ENCODE data around the gene SP1. TPM values are rescaled to one million over a fixed set of nuclear protein-coding genes. Genes with fewer than 3 reads are reported as not detected.

The SP1 gene
- total and polyA plus RNA-seq, 9 of the 15 experiments (the other 6 are each of a cell fraction or from before 2014, with no cell fraction given) = 8.0 to 65.5 (median 41.6) TPM

DNA sequence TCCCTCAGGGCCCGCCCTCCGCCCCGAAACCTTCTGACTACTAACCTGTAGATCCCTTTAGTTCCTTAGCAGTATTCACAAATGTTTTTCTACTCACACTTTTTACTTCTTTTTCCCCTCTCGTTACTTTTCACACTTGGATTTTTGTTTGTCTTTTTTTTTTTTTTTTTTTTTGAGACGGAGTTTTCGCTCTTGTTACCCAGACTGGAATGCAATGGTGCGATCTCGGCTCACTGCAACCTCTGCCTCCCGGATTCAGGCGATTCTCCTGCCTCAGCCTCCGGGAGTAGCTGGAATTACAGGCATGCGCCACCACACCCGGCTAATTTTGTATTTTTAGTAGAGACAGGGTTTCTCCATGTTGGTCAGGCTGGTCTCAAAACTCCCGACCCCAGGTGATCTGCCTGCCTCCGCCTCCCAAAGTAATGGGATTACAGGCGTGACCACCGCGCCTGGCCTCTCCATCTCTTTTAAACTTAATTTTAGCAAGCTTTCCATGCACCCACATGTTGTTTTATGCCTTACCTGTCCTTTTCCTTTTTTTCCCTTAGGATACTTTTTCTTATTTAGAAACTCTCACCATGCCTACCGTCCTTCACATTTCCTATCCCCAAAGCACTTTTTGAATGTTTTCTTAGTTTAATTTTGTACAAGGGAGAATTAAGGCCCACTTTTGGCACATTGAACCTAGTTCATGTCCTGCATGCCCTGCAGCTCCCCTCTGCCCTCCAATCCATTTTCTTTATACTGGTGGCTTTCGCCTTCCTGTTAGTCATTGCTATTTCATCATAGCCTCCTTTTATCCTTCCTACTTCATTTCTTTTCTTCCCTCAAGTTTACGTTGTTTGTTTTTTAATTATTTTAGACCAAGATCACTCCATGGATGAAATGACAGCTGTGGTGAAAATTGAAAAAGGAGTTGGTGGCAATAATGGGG is 1.1 kb downstream of the SP1 start (continued):
- TF ChIP-seq MNT (conservative IDR thresholded peaks at IDR 0.05) = 0 out of 4 replicates have a peak, but pooled peaks of 1 of the 2 experiments have one; percentile 16
- TF ChIP-seq HDAC1 (IDR thresholded peaks at IDR 0.05) = peak in 1 of 2 experiments; percentile 36; a peak in 1 of 4 replicates
- no peak for TF ChIP-seq ZBED1 (IDR thresholded peaks at IDR 0.05)
- TF ChIP-seq MTA2 (IDR thresholded peaks at IDR 0.05; ENCODE audit: low read depth) = 0 out of 2 replicates have a peak, but pooled peaks have one; percentile 13
- no peak for TF ChIP-seq CUX1 (CRISPR knock-in tag; IDR thresholded peaks at IDR 0.05)
- TF ChIP-seq CBX2 (IDR thresholded peaks at IDR 0.05; ENCODE audit: insufficient read depth, low read length, poor library complexity, severe bottlenecking) = no peak
- TF ChIP-seq ZNF384 (IDR thresholded peaks at IDR 0.05; ENCODE audit: low read depth, low read length) = peak; percentile 21; the same call in 1 of the 2 replicates
- TF ChIP-seq, protein P1, sequence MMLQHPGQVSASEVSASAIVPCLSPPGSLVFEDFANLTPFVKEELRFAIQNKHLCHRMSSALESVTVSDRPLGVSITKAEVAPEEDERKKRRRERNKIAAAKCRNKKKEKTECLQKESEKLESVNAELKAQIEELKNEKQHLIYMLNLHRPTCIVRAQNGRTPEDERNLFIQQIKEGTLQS (IDR thresholded peaks at IDR 0.05) = peak; percentile 70
- TF ChIP-seq, protein P1 (CRISPR knock-in tag; conservative IDR thresholded peaks at IDR 0.05) = no peak
- peak; percentile 85; the same call in 1 of the 2 replicates for TF ChIP-seq LARP7 (IDR thresholded peaks at IDR 0.05)
- TF ChIP-seq, protein P2, sequence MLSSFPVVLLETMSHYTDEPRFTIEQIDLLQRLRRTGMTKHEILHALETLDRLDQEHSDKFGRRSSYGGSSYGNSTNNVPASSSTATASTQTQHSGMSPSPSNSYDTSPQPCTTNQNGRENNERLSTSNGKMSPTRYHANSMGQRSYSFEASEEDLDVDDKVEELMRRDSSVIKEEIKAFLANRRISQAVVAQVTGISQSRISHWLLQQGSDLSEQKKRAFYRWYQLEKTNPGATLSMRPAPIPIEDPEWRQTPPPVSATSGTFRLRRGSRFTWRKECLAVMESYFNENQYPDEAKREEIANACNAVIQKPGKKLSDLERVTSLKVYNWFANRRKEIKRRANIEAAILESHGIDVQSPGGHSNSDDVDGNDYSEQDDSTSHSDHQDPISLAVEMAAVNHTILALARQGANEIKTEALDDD (IDR thresholded peaks at IDR 0.05) = 0 out of 2 replicates have a peak, but pooled peaks have one; percentile 19
- TF ChIP-seq NR2C1 (IDR thresholded peaks at IDR 0.05) = 0 out of 2 replicates have a peak, but pooled peaks have one; percentile 15
- TF ChIP-seq NR2C1 (tag; IDR thresholded peaks at IDR 0.05) = no peak
- no peak for TF ChIP-seq GATAD2B (IDR thresholded peaks at IDR 0.05; ENCODE audit: borderline replicate concordance)
- no peak for TF ChIP-seq ID3 (CRISPR knock-in tag; IDR thresholded peaks at IDR 0.05)
- TF ChIP-seq ID3 (tag; IDR thresholded peaks at IDR 0.05) = no peak
- 0 out of 2 replicates have a peak, but pooled peaks have one; percentile 35 for TF ChIP-seq NFRKB (IDR thresholded peaks at IDR 0.05; ENCODE audit: low read depth)
